HepG2 (cell line): ENCODE measurements around the gene AMBRA1. TPM values are rescaled to one million over a fixed set of nuclear protein-coding genes. Genes with fewer than 3 reads are reported as not detected.

Source experiments
- AHR ChIP-seq: IDR thresholded peaks from 2 replicates; pipeline ENCODE4 v1.6.1; 2018; ENCODE audit warnings: missing genetic modification reagents, missing compliant biosample characterization
- CCAR2 ChIP-seq: fragments of 200-400 bp; formaldehyde crosslinking; optimal IDR thresholded peaks from 2 replicates; pipeline ENCODE3; 2018; ENCODE audit warnings: low read depth, mild to moderate bottlenecking, low read length, moderate library complexity
- GMEB2 ChIP-seq: IDR thresholded peaks from 2 replicates; pipeline ENCODE4 v1.6.1; 2016; ENCODE audit warnings: missing biosample characterization, missing genetic modification reagents, low read depth
- IKZF1 ChIP-seq: fragments of 450-650 bp; IDR thresholded peaks from 2 replicates; pipeline ENCODE4 v1.7.1; 2016
- IRX3 ChIP-seq: sonication (generic); formaldehyde crosslinking; IDR thresholded peaks from 2 replicates; pipeline ENCODE4 v1.8.1; 2023; ENCODE audit warnings: mild to moderate bottlenecking, low read depth, missing genetic modification reagents, borderline replicate concordance
- RARA ChIP-seq: IDR thresholded peaks from 2 replicates; pipeline ENCODE4 v1.6.1; 2016; ENCODE audit warnings: missing genetic modification reagents, missing compliant biosample characterization
- RBAK ChIP-seq: sonication (generic); formaldehyde crosslinking; IDR thresholded peaks from 2 replicates; pipeline ENCODE4 v1.5.1; 2020; ENCODE audit warnings: mild to moderate bottlenecking, missing genetic modification reagents
- SUZ12 ChIP-seq: fragments of 150-350 bp; IDR thresholded peaks from 2 replicates; pipeline ENCODE4 v1.6.1; 2014; ENCODE audit warnings: low read depth, low read length
- ZBTB1 ChIP-seq: sonication (generic); formaldehyde crosslinking; IDR thresholded peaks from 2 replicates; pipeline ENCODE4 v1.4.0; 2020; ENCODE audit warnings: missing genetic modification reagents, borderline replicate concordance
- ZBTB40 ChIP-seq, 2 experiments: fragments of 450-650 bp in 1 of 2; sonication (generic) in 1 of 2; formaldehyde crosslinking in 1 of 2; IDR thresholded peaks; 2 replicates each; pipeline versions ENCODE4 v1.6.1 to v1.8.0; 2016 to 2022; ENCODE audit warnings: antibody characterized with exemption in 1 of 2, mild to moderate bottlenecking in 1 of 2, missing genetic modification reagents in 1 of 2
- ZNF264 ChIP-seq: sonication (generic); formaldehyde crosslinking; IDR thresholded peaks from 2 replicates; pipeline ENCODE4 v1.4.0; 2020; ENCODE audit warnings: missing genetic modification reagents
- ZNF446 ChIP-seq: sonication (generic); formaldehyde crosslinking; IDR thresholded peaks from 2 replicates; pipeline ENCODE4 v1.5.0; 2020; ENCODE audit warnings: mild to moderate bottlenecking, missing genetic modification reagents
- ZNF503 ChIP-seq: sonication (generic); formaldehyde crosslinking; IDR thresholded peaks from 2 replicates; pipeline ENCODE4 v1.4.0; 2020; ENCODE audit warnings: missing genetic modification reagents
- ZNF607 ChIP-seq: sonication (generic); formaldehyde crosslinking; IDR thresholded peaks from 2 replicates; pipeline ENCODE4 v1.5.1; 2020; ENCODE audit warnings: missing genetic modification reagents, mild to moderate bottlenecking, borderline replicate concordance
- ZNF704 ChIP-seq: sonication (generic); formaldehyde crosslinking; IDR thresholded peaks from 2 replicates; pipeline ENCODE4 v1.8.1; 2023; ENCODE audit warnings: mild to moderate bottlenecking, inconsistent platforms, moderate library complexity, missing genetic modification reagents, borderline replicate concordance
- ZSCAN31 ChIP-seq: sonication (generic); formaldehyde crosslinking; IDR thresholded peaks from 2 replicates; pipeline ENCODE4 v1.5.0; 2020; ENCODE audit warnings: low read depth, mild to moderate bottlenecking, missing genetic modification reagents
- polyA plus RNA-seq, 8 experiments: library from polyadenylated mRNA; depleted of rRNA in 3 of 8; stranded (reverse) in 7 of 8; unstranded in 1 of 8; fragments of >200 nt; fragmentation: Illumina TruSeq in 4 of 8; extraction: Trizol in 4 of 8; gene quantifications; 2 replicates each; pipeline versions ENCODE4 v1.2.1 to v1.2.3, GENCODE V29; 2011 to 2016; ENCODE audit warnings: low read depth in 4 of 8, missing spikeins in 1 of 8, mixed read lengths in 1 of 8; ENCODE audit not compliant: insufficient read depth in 1 of 8
- total RNA-seq, 5 experiments: library from RNA; depleted of rRNA; stranded (reverse); fragments of >200 nt; fragmentation: Illumina TruSeq; extraction: Trizol; gene quantifications; 2 replicates each; pipeline ENCODE4 v1.2.3, GENCODE V29; 2016; ENCODE audit warnings: low read depth in 1 of 5

Gene AMBRA1
- total and polyA plus RNA-seq, 2 of the 13 experiments (the other 11 are each of a cell fraction or from before 2014, with no cell fraction given), result 15.7 to 26.0 TPM

GRCh38 chr11:46380340-46381047 lies 213.3 kb downstream of the AMBRA1 start (continued):
- peak; percentile 53; the same call in 1 of the 2 replicates for TF ChIP-seq ZNF503 (CRISPR knock-in tag)
- TF ChIP-seq RBAK (CRISPR knock-in tag), result no peak
- no peak for TF ChIP-seq ZBTB40 (IDR thresholded peaks at IDR 0.05)
- no peak for TF ChIP-seq ZBTB40 (CRISPR knock-in tag; IDR thresholded peaks at IDR 0.05)
- TF ChIP-seq AHR (CRISPR knock-in tag), result no peak
- TF ChIP-seq ZNF704 (CRISPR knock-in tag), result no peak
- no peak for TF ChIP-seq ZNF446 (CRISPR knock-in tag)
- TF ChIP-seq ZNF607 (CRISPR knock-in tag), result no peak; the same call in 1 of the 2 replicates
- no peak for TF ChIP-seq ZNF264 (CRISPR knock-in tag)
- no peak for TF ChIP-seq ZBTB1 (CRISPR knock-in tag)
- TF ChIP-seq GMEB2 (CRISPR knock-in tag), result no peak
- TF ChIP-seq IRX3, result no peak
- TF ChIP-seq CCAR2, result no peak
- TF ChIP-seq ZSCAN31 (CRISPR knock-in tag), result no peak
- no peak; the same call in 1 of the 2 replicates for TF ChIP-seq RARA (CRISPR knock-in tag)
- no peak for TF ChIP-seq SUZ12
- no peak for TF ChIP-seq IKZF1
